Activated T-helper 1 cell treated with anti-CD3 and anti-CD28 coated beads, Interleukin-2, amount 50 U/mL, for 16 hours (primary cell): Measurements from ENCODE around the gene TPRG1L.

Experiments
- DNase-seq, 2 donors: peaks; one replicate each; pipeline ENCODE4 v3.0.0-alpha.2; 2020; ENCODE audit warnings: low read depth in 1 of 2, low spot score in 1 of 2

The TPRG1L gene

GRCh38 chr1:3642919-3643675 lies 18.3 kb downstream of the TPRG1L start:
- DNase-seq = no peak

- DNase-seq = no peak
Observed at GRCh38 chr1:3644273-3644672, 19.5 kb downstream of the TPRG1L start.

- no peak for DNase-seq
Observed at GRCh38 chr1:3645247-3645646, 20.4 kb downstream of the TPRG1L start.

- DNase-seq = no peak
Observed at GRCh38 chr1:3645666-3646355, 21.0 kb downstream of the TPRG1L start.

GRCh38 chr1:3646596-3646995 lies 21.8 kb downstream of the TPRG1L start:
- DNase-seq = no peak

- peak; percentile 70 to 82 for DNase-seq
Observed at GRCh38 chr1:3649342-3650247, 24.8 kb downstream of the TPRG1L start, which contains the start of gene WRAP73. Gene WRAP73, minus strand, starts transcription at chr1:3650103. Its CDS starts 104 bp downstream, at chr1:3649999.

- DNase-seq = no peak
Observed at GRCh38 chr1:3650248-3651025, 25.6 kb downstream of the TPRG1L start.

GRCh38 chr1:3651026-3651929 lies 26.5 kb downstream of the TPRG1L start:
- DNase-seq = no peak

- no peak for DNase-seq
Observed at GRCh38 chr1:3651930-3652547, 27.2 kb downstream of the TPRG1L start, which contains the start of gene TP73. Gene TP73, plus strand, starts transcription at chr1:3652516. Its CDS starts 29,850 bp downstream, at chr1:3682366.

GRCh38 chr1:3652548-3653285 lies 27.9 kb downstream of the TPRG1L start:
- DNase-seq = no peak

GRCh38 chr1:3653286-3653618 lies 28.4 kb downstream of the TPRG1L start:
- no peak for DNase-seq

GRCh38 chr1:3654549-3655281 lies 29.9 kb downstream of the TPRG1L start:
- DNase-seq = no peak

- DNase-seq = no peak
Observed at GRCh38 chr1:3656450-3657095, 31.8 kb downstream of the TPRG1L start.

- no peak for DNase-seq
Observed at GRCh38 chr1:3657096-3657475, 32.3 kb downstream of the TPRG1L start.

- DNase-seq = no peak
Observed at GRCh38 chr1:3657578-3658230, 32.9 kb downstream of the TPRG1L start.

- DNase-seq = no peak
Observed at GRCh38 chr1:3658231-3658615, 33.4 kb downstream of the TPRG1L start.

GRCh38 chr1:3659093-3659492 lies 34.3 kb downstream of the TPRG1L start:
- no peak for DNase-seq
